ENCODE data around the gene PRSS23. TPM values are rescaled to one million over a fixed set of nuclear protein-coding genes. Genes with fewer than 3 reads are reported as not detected.

The PRSS23 gene
- total and polyA plus RNA-seq, 12 donors = 3.3 to 32.9 (median 7.4) TPM

DNA sequence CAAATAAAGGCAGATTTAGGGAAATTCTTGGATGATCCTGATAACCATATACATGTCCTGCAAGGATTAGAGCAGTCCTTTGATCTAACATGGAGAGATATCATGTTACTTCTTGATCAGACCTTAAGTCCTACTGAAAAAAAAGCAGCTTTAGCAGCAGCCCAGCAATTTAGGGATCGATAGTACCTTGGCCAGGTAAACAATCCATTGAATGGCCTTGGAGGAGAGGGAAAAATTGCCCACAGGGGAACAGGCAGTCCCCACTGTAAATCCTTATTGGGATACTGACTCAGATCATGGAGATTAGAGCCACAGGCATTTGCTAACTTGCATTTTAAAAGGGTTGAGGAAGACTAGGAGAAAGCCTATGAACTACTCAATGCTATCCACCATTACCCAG lies 47.8 kb downstream of the PRSS23 start:
- Histone ChIP-seq H3K9me3 (peaks cover 0 to 10% (median 0%) of the 10 kb centered on the region in 11 donors), H3K27ac (peak overlapping the region in 1 of 10 donors; percentile 56), H3K4me3 (no peak overlapping the region), H3K27me3 (no peaks in the 10 kb centered on the region), H3K36me3 (no peaks in the 10 kb centered on the region), H3K4me1 (peaks cover 0 to 13% (median 0%) of the 10 kb centered on the region in 9 donors)
- no peak for DNase-seq
- intact Hi-C loops (cut with DNase I) = no loop called here
- no peak for ATAC-seq
- TF ChIP-seq, protein P1, sequence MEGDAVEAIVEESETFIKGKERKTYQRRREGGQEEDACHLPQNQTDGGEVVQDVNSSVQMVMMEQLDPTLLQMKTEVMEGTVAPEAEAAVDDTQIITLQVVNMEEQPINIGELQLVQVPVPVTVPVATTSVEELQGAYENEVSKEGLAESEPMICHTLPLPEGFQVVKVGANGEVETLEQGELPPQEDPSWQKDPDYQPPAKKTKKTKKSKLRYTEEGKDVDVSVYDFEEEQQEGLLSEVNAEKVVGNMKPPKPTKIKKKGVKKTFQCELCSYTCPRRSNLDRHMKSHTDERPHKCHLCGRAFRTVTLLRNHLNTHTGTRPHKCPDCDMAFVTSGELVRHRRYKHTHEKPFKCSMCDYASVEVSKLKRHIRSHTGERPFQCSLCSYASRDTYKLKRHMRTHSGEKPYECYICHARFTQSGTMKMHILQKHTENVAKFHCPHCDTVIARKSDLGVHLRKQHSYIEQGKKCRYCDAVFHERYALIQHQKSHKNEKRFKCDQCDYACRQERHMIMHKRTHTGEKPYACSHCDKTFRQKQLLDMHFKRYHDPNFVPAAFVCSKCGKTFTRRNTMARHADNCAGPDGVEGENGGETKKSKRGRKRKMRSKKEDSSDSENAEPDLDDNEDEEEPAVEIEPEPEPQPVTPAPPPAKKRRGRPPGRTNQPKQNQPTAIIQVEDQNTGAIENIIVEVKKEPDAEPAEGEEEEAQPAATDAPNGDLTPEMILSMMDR (IDR thresholded peaks at IDR 0.05) = no peak
- 88% methylated on average over 1 of the region's 1 CpG for WGBS, 2 donors

DNA sequence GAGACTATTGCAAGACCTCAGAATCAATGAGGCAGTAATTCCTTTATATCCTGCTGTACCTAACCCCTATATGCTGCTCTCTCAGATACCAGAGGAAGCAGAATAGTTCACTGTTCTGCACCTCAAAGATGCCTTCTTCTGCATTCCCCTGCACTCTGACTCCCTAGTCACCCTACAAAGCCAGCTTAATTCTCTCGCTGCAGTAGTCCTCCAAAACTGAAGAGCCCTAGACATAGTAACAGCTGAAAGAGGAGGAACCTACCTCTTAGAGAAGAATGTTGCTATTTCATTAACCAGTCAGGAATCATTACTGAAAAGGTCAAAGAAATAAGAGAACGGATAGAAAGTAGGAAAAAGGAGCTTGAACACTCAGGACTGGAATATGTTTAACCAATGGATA lies 49.3 kb downstream of the PRSS23 start:
- Histone ChIP-seq H3K4me1 (peaks cover 0 to 13% (median 0%) of the 10 kb centered on the region in 9 donors), H3K27ac (no peak overlapping the region), H3K36me3 (no peaks in the 10 kb centered on the region), H3K4me3 (no peak overlapping the region), H3K27me3 (no peaks in the 10 kb centered on the region), H3K9me3 (no peaks in the 10 kb centered on the region)
- ATAC-seq = no peak
- no peak for DNase-seq
- TF ChIP-seq, protein P1 (IDR thresholded peaks at IDR 0.05) = no peak
- intact Hi-C loops (cut with DNase I) = no loop called here
- 97 to 100% methylated on average over 2 of the region's 2 CpGs for WGBS, 2 donors

Other genes with a start within 250 kb of the PRSS23 start
- gene ME3, start 127.9 kb upstream of the PRSS23 start, total RNA-seq = 10 to 100 TPM; 17.4 to 39.8 (median 33.7) TPM
- gene ME3, start 127.9 kb upstream of the PRSS23 start, polyA plus RNA-seq = 10 to 100 TPM; 17.2 to 46.8 TPM
- gene FZD4, start 154.9 kb downstream of the PRSS23 start, total RNA-seq = 10 to 100 TPM; 17.8 to 34.6 (median 23.7) TPM
- gene FZD4, start 154.9 kb downstream of the PRSS23 start, polyA plus RNA-seq = 10 to 100 TPM; 13.5 to 17.9 TPM
- gene TMEM135, start 237.4 kb downstream of the PRSS23 start, total RNA-seq = 10 to 100 TPM; 12.0 to 28.6 (median 17.5) TPM
- 1 to 10 TPM; 3.4 to 7.8 TPM for gene TMEM135, start 237.4 kb downstream of the PRSS23 start, polyA plus RNA-seq